RWPE1 (cell line): ENCODE data around the gene ASIP.

ENCODE experiments used
- CTCF ChIA-PET: fragments of 350-600 bp; sonication (Branson Sonifier 250); formaldehyde crosslinking; extraction: SDS; loops from one replicate; lab custom pipeline; 2021; lab: Yijun Ruan, JAX
- POLR2A ChIA-PET: fragments of 400-600 bp; formaldehyde crosslinking; extraction: SDS; loops from one replicate; lab custom pipeline; 2020; ENCODE audit warnings: antibody characterized with exemption; ENCODE audit not compliant: low non-redundant PET; lab: Yijun Ruan, JAX
- DNase-seq: peaks from one replicate; pipeline ENCODE4 v3.0.0; 2012; ENCODE audit warnings: low spot score
- H3K27ac ChIP-seq: fragments of 450-650 bp; 2 replicates; pipeline ENCODE4 v1.5.1; 2017
- TF ChIP-seq, protein P1 (sequence below): fragments of 450-650 bp; conservative IDR thresholded peaks from 2 replicates; pipeline ENCODE4 v1.5.1; 2017; ENCODE audit warnings: low read depth, mild to moderate bottlenecking

Gene ASIP

DNA sequence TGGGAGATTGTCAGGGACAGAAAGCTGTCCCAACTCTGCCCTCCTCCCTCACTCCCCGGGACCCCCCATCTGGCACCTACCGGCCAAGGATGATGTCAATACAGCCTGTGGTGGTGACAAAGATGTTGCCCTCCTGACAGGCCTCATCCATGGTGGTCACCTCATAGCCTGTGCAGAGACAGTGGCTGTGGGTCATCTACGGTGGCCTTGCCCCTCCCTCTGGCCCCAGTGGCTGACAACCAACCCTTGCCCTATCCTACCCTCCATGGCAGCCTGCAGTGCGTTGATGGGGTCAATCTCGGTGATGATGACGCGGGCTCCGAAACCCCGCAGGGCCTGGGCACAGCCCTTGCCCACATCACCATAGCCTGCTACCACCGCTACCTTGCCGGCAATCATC is 49.2 kb downstream of the ASIP start:
- H3K27ac ChIP-seq, result no peak overlapping the region
- TF ChIP-seq, protein P1, sequence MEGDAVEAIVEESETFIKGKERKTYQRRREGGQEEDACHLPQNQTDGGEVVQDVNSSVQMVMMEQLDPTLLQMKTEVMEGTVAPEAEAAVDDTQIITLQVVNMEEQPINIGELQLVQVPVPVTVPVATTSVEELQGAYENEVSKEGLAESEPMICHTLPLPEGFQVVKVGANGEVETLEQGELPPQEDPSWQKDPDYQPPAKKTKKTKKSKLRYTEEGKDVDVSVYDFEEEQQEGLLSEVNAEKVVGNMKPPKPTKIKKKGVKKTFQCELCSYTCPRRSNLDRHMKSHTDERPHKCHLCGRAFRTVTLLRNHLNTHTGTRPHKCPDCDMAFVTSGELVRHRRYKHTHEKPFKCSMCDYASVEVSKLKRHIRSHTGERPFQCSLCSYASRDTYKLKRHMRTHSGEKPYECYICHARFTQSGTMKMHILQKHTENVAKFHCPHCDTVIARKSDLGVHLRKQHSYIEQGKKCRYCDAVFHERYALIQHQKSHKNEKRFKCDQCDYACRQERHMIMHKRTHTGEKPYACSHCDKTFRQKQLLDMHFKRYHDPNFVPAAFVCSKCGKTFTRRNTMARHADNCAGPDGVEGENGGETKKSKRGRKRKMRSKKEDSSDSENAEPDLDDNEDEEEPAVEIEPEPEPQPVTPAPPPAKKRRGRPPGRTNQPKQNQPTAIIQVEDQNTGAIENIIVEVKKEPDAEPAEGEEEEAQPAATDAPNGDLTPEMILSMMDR, result no peak
- CTCF ChIA-PET, result interaction anchor here (1.0 kb wide), 1 partner anchor 22 kb away, joined by 3 read pairs; no protein-coding TSS in a partner anchor
- no peak for DNase-seq
- POLR2A ChIA-PET, result no interaction called here

GRCh38 chr20:34292496-34292895 is 51.3 kb downstream of the ASIP start:
- TF ChIP-seq, protein P1, result no peak
- H3K27ac ChIP-seq, result peak overlapping the region; percentile 7; the same call in 1 of the 2 replicates
- POLR2A ChIA-PET, result no interaction called here
- CTCF ChIA-PET, result interaction anchor here (0.6 to 1.2 kb wide), 2 partner anchors 17 to 37 kb away, joined by 3 read pairs; no protein-coding TSS in a partner anchor
- no peak for DNase-seq

- POLR2A ChIA-PET, result no interaction called here
- TF ChIP-seq, protein P1, result no peak
- no peak for DNase-seq
- no peak overlapping the region for H3K27ac ChIP-seq
- CTCF ChIA-PET, result interaction anchor here (0.6 kb wide), 1 partner anchor 17 kb away, joined by 3 read pairs; no protein-coding TSS in a partner anchor
Observed at GRCh38 chr20:34293119-34293518, 51.9 kb downstream of the ASIP start.

GRCh38 chr20:34293589-34293988 is 52.4 kb downstream of the ASIP start:
- ChIA-PET POLR2A (no interaction called here), CTCF (no interaction called here)
- no peak overlapping the region for H3K27ac ChIP-seq
- DNase-seq, result no peak
- TF ChIP-seq, protein P1, result no peak

GRCh38 chr20:34294563-34294962 is 53.3 kb downstream of the ASIP start:
- TF ChIP-seq, protein P1, result no peak
- CTCF ChIA-PET, result interaction anchor here (1.2 kb wide), 1 partner anchor 8 kb away, joined by 5 read pairs; no protein-coding TSS in a partner anchor
- DNase-seq, result no peak
- POLR2A ChIA-PET, result no interaction called here
- peak overlapping the region; percentile 1; the same call in 1 of the 2 replicates for H3K27ac ChIP-seq

DNA sequence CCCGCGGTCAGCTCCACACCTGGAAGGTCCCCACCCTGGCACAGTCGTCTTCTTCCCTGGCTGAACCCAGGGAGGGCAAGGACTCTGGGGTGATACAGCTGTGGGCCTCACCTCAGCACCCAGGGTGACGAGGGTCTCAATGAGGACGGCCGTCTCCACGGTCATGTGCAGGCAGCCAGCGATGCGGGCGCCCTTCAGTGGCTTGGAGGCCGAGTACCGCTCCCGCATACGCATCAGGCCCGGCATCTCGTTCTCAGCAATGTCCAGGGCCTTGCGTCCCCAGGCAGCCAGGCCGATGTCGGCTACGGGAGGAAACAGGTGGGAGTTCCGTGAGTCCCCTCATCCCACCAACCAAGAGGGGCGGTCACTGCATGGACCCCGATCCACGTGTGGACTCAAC is 54.1 kb downstream of the ASIP start:
- peak overlapping the region; percentile 1; the same call in 1 of the 2 replicates for H3K27ac ChIP-seq
- ChIA-PET CTCF (interaction anchor here (0.6 to 1.2 kb wide), 3 partner anchors 9 to 69 kb away, joined by 3 to 5 read pairs (median 5); no protein-coding TSS in a partner anchor), POLR2A (no interaction called here)
- DNase-seq, result no peak
- TF ChIP-seq, protein P1, result no peak
